ENCODE data around the gene BAZ1B.
A peak's percentile ranks its signal among the peaks of the same experiment; 100 is the strongest.
"Not testable (repeated sequence)": the region's sequence is repeated elsewhere in the genome, so short reads cannot be mapped to it uniquely, and the experiment has no call there.

Gene BAZ1B, protein sequence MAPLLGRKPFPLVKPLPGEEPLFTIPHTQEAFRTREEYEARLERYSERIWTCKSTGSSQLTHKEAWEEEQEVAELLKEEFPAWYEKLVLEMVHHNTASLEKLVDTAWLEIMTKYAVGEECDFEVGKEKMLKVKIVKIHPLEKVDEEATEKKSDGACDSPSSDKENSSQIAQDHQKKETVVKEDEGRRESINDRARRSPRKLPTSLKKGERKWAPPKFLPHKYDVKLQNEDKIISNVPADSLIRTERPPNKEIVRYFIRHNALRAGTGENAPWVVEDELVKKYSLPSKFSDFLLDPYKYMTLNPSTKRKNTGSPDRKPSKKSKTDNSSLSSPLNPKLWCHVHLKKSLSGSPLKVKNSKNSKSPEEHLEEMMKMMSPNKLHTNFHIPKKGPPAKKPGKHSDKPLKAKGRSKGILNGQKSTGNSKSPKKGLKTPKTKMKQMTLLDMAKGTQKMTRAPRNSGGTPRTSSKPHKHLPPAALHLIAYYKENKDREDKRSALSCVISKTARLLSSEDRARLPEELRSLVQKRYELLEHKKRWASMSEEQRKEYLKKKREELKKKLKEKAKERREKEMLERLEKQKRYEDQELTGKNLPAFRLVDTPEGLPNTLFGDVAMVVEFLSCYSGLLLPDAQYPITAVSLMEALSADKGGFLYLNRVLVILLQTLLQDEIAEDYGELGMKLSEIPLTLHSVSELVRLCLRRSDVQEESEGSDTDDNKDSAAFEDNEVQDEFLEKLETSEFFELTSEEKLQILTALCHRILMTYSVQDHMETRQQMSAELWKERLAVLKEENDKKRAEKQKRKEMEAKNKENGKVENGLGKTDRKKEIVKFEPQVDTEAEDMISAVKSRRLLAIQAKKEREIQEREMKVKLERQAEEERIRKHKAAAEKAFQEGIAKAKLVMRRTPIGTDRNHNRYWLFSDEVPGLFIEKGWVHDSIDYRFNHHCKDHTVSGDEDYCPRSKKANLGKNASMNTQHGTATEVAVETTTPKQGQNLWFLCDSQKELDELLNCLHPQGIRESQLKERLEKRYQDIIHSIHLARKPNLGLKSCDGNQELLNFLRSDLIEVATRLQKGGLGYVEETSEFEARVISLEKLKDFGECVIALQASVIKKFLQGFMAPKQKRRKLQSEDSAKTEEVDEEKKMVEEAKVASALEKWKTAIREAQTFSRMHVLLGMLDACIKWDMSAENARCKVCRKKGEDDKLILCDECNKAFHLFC (N-terminal part only)

GRCh38 chr7:73522105-73522872 is at the start of gene BAZ1B:
TSS of gene BAZ1B (minus strand) at chr7:73522293. CDS start at chr7:73521933, 360 bp downstream.
- peaks cover 5% of the 10 kb centered on the region for H3K36me3 ChIP-seq (ENCODE audit: control insufficient read depth, insufficient read depth, low read length, severe bottlenecking)
- peak within 1 kb of the TSS; percentile 92 for H3K9ac ChIP-seq (ENCODE audit: low read length)
- peaks cover 27% of the 10 kb centered on the region for H3K4me1 ChIP-seq (ENCODE audit: control insufficient read depth, insufficient read depth, low read length)
- no peaks in the 10 kb centered on the region for H3K27me3 ChIP-seq (replicated peaks; ENCODE audit: control insufficient read depth, insufficient read depth, low read length)
- DNase-seq (ENCODE audit: low read depth) = peak; percentile 98
- no peaks in the 10 kb centered on the region for H3K9me3 ChIP-seq (ENCODE audit: control insufficient read depth, low read length)
- H3K4me3 ChIP-seq (ENCODE audit: low read length) = peak within 1 kb of the TSS; percentile 91

DNA sequence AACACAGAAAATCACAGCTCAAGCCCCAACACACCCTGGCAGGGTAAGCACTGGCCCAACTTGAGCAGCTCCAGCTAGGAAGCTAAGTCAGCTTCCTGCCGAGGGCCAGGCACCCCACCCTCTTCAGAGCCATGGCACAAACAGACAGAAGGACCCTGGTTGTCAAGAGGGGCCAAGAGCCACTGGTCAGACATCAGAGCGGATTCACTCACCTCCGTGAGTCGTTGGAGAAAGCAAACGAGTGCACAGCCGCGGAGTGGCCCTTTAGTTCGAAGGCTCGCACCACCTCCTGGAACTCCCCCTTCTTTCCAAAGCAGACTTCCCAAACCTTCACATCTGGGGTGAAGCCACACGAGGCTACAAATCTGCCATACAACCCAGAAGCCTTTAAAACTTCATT is 48.9 kb upstream of the BAZ1B start:
- no peak for DNase-seq (ENCODE audit: low read depth)
- no peak overlapping the region for H3K9ac ChIP-seq (ENCODE audit: low read length)
- H3K36me3 ChIP-seq (ENCODE audit: control insufficient read depth, insufficient read depth, low read length, severe bottlenecking) = peaks cover 67% of the 10 kb centered on the region
- H3K4me1 ChIP-seq (ENCODE audit: control insufficient read depth, insufficient read depth, low read length) = no peaks in the 10 kb centered on the region
- H3K27me3 ChIP-seq (replicated peaks; ENCODE audit: control insufficient read depth, insufficient read depth, low read length) = no peaks in the 10 kb centered on the region
- no peak overlapping the region for H3K4me3 ChIP-seq (ENCODE audit: low read length)
- H3K9me3 ChIP-seq (ENCODE audit: control insufficient read depth, low read length) = no peaks in the 10 kb centered on the region

GRCh38 chr7:73570521-73570920 is 48.4 kb upstream of the BAZ1B start:
- no peak for DNase-seq (ENCODE audit: low read depth)
- no peaks in the 10 kb centered on the region for H3K27me3 ChIP-seq (replicated peaks; ENCODE audit: control insufficient read depth, insufficient read depth, low read length)
- peaks cover 64% of the 10 kb centered on the region for H3K36me3 ChIP-seq (ENCODE audit: control insufficient read depth, insufficient read depth, low read length, severe bottlenecking)
- H3K9me3 ChIP-seq (ENCODE audit: control insufficient read depth, low read length) = no peaks in the 10 kb centered on the region
- H3K4me3 ChIP-seq (ENCODE audit: low read length) = no peak overlapping the region
- H3K4me1 ChIP-seq (ENCODE audit: control insufficient read depth, insufficient read depth, low read length) = peaks cover 4% of the 10 kb centered on the region
- H3K9ac ChIP-seq (ENCODE audit: low read length) = no peak overlapping the region

DNA sequence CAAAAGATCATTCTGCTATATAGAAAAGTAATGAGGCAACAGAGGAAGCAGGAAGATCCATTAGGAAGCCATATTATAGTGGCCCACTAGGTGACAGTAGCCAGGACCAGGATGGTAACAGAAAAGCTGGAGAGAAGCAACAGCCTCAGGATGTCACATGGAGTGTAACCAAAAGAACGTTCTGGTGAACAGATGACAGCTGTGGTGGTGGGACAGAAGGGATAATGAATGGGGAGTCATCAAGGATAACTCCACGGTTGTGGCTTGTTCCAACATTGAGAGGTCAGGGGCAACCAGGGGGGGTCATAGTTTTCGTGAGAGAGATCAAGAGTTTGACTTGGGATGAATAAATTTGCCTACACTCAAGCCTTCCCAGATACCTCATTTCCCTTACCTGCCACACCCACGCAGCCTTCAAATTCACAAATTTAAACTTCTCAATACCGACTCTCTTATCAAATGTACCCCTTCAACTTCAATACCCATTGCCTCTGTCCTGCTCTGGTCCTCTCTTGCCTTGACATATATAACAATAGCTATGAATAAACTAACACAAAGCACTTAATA is 47.0 kb upstream of the BAZ1B start:
- no peak for DNase-seq (ENCODE audit: low read depth)
- Histone ChIP-seq H3K9me3 (ENCODE audit: control insufficient read depth, low read length) (no peaks in the 10 kb centered on the region), H3K27me3 (replicated peaks; ENCODE audit: control insufficient read depth, insufficient read depth, low read length) (no peaks in the 10 kb centered on the region), H3K4me1 (ENCODE audit: control insufficient read depth, insufficient read depth, low read length) (peaks cover 5% of the 10 kb centered on the region), H3K36me3 (ENCODE audit: control insufficient read depth, insufficient read depth, low read length, severe bottlenecking) (peaks cover 54% of the 10 kb centered on the region), H3K9ac (ENCODE audit: low read length) (no peak overlapping the region), H3K4me3 (ENCODE audit: low read length) (no peak overlapping the region)

GRCh38 chr7:73567846-73568685 is 46.0 kb upstream of the BAZ1B start:
- Histone ChIP-seq H3K4me1 (ENCODE audit: control insufficient read depth, insufficient read depth, low read length) (peaks cover 5% of the 10 kb centered on the region), H3K9ac (ENCODE audit: low read length) (no peak overlapping the region), H3K36me3 (ENCODE audit: control insufficient read depth, insufficient read depth, low read length, severe bottlenecking) (peaks cover 43% of the 10 kb centered on the region), H3K4me3 (ENCODE audit: low read length) (no peak overlapping the region), H3K9me3 (ENCODE audit: control insufficient read depth, low read length) (no peaks in the 10 kb centered on the region), H3K27me3 (replicated peaks; ENCODE audit: control insufficient read depth, insufficient read depth, low read length) (no peaks in the 10 kb centered on the region)
- no peak for DNase-seq (ENCODE audit: low read depth)

- H3K36me3 ChIP-seq (ENCODE audit: control insufficient read depth, insufficient read depth, low read length, severe bottlenecking) = peaks cover 34% of the 10 kb centered on the region
- no peak for DNase-seq (ENCODE audit: low read depth)
Observed at GRCh38 chr7:73567140-73567539, 45.0 kb upstream of the BAZ1B start.

GRCh38 chr7:73566431-73566830 is 44.3 kb upstream of the BAZ1B start:
- H3K9me3 ChIP-seq (ENCODE audit: control insufficient read depth, low read length) = not testable (repeated sequence)
- H3K9ac ChIP-seq (ENCODE audit: low read length) = peak overlapping the region; percentile 2

More at GRCh38 chr7:73567140-73567539, 45.0 kb upstream of the BAZ1B start:
- Histone ChIP-seq H3K27me3 (replicated peaks; ENCODE audit: control insufficient read depth, insufficient read depth, low read length) (no peaks in the 10 kb centered on the region), H3K4me3 (ENCODE audit: low read length) (no peak overlapping the region), H3K9ac (ENCODE audit: low read length) (no peak overlapping the region), H3K9me3 (ENCODE audit: control insufficient read depth, low read length) (no peaks in the 10 kb centered on the region), H3K4me1 (ENCODE audit: control insufficient read depth, insufficient read depth, low read length) (peaks cover 5% of the 10 kb centered on the region)

DNA sequence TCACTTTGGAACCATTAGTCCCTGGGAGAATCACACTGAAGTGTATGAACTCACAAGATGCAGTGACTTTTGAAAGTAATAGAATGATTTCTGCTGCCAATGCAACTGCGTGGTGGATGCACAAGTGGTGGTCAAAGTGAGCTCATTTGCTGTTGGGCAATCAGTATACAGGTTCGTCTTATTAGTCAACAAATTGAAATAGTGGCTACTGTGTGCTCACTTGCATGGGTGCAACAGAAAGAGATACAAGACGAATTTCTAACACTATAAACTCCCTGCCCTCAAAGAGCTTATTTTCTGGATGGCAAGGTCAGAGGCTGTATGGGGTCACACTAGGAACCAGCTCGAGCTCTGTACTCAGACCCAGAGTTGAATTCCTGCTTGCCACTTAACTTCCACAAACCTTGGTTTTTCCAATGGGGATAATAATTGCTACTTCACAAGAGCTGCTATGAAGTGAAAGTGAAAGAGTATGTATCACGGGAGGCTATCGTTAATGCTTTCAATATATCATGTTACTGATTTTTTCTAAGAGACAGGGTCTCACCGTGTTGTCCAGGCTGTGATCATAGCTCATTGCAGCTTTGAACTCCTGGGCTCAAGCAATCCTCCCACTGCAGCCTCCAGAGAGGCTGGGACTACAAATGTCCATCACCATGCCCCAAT is 43.7 kb upstream of the BAZ1B start:
- Histone ChIP-seq H3K9ac (ENCODE audit: low read length) (peak overlapping the region; percentile 2), H3K36me3 (ENCODE audit: control insufficient read depth, insufficient read depth, low read length, severe bottlenecking) (peaks cover 21% of the 10 kb centered on the region), H3K9me3 (ENCODE audit: control insufficient read depth, low read length) (no peaks in the 10 kb centered on the region), H3K4me3 (ENCODE audit: low read length) (peak overlapping the region; percentile 69), H3K4me1 (ENCODE audit: control insufficient read depth, insufficient read depth, low read length) (peaks cover 5% of the 10 kb centered on the region), H3K27me3 (replicated peaks; ENCODE audit: control insufficient read depth, insufficient read depth, low read length) (no peaks in the 10 kb centered on the region)
- DNase-seq (ENCODE audit: low read depth) = no peak

More at GRCh38 chr7:73566431-73566830, 44.3 kb upstream of the BAZ1B start:
- H3K4me1 ChIP-seq (ENCODE audit: control insufficient read depth, insufficient read depth, low read length); DNase-seq (ENCODE audit: low read depth); H3K27me3 ChIP-seq (replicated peaks; ENCODE audit: control insufficient read depth, insufficient read depth, low read length): not testable (repeated sequence)
- H3K36me3 ChIP-seq (ENCODE audit: control insufficient read depth, insufficient read depth, low read length, severe bottlenecking) = peaks cover 27% of the 10 kb centered on the region
- H3K4me3 ChIP-seq (ENCODE audit: low read length) = peak overlapping the region; percentile 69

GRCh38 chr7:73560109-73560835 is 38.2 kb upstream of the BAZ1B start:
- no peaks in the 10 kb centered on the region for H3K36me3 ChIP-seq (ENCODE audit: control insufficient read depth, insufficient read depth, low read length, severe bottlenecking)
- H3K27me3 ChIP-seq (replicated peaks; ENCODE audit: control insufficient read depth, insufficient read depth, low read length) = no peaks in the 10 kb centered on the region
- H3K9ac ChIP-seq (ENCODE audit: low read length) = no peak overlapping the region
- no peaks in the 10 kb centered on the region for H3K9me3 ChIP-seq (ENCODE audit: control insufficient read depth, low read length)
- peaks cover 26% of the 10 kb centered on the region for H3K4me1 ChIP-seq (ENCODE audit: control insufficient read depth, insufficient read depth, low read length)
- DNase-seq (ENCODE audit: low read depth) = peak; percentile 78
- H3K4me3 ChIP-seq (ENCODE audit: low read length) = no peak overlapping the region
